OCI-LY7 (cell line): ENCODE measurements around the gene IQCH. TPM values are rescaled to one million over a fixed set of nuclear protein-coding genes. Genes with fewer than 3 reads are reported as not detected.

Experiments
- BruUV-seq: library from RNA; stranded (reverse); fragments of 400-500 nt; replicated peaks from 2 replicates; lab custom pipeline; 2021; lab: Mats Ljungman, UMichigan
- CTCF ChIA-PET: fragments of 300-600 bp; sonication (Branson Sonifier 250); formaldehyde crosslinking; loops from one replicate; lab custom pipeline; 2022; ENCODE audit warnings: antibody characterized with exemption; ENCODE audit not compliant: unreplicated experiment; lab: Charles Lee
- POLR2A ChIA-PET: fragments of 300-600 bp; sonication (Branson Sonifier 250); formaldehyde crosslinking; loops from one replicate; lab custom pipeline; 2022; ENCODE audit warnings: antibody characterized with exemption; lab: Charles Lee
- DNase-seq: peaks from one replicate; pipeline ENCODE4 v3.0.0-alpha.2; 2015; ENCODE audit warnings: low spot score
- H2AFZ ChIP-seq: fragments of 200-600 bp; sonication (generic), shearing (Covaris generic); 2 replicates; pipeline ENCODE4 v1.6.1; 2014; ENCODE audit warnings: mild to moderate bottlenecking, antibody characterized with exemption, low read length, moderate library complexity
- H3K27ac ChIP-seq: fragments of 200-600 bp; sonication (generic); 2 replicates; pipeline ENCODE4 v1.5.1; 2014; ENCODE audit warnings: mixed run types, low read depth, mild to moderate bottlenecking, moderate library complexity, low read length, inconsistent platforms; ENCODE audit not compliant: poor library complexity, severe bottlenecking
- H3K36me3 ChIP-seq: fragments of 200-600 bp; sonication (generic); 2 replicates; pipeline ENCODE4 v1.6.1; 2014; ENCODE audit warnings: mild to moderate bottlenecking, antibody characterized with exemption, low read length, moderate library complexity, mixed read lengths; ENCODE audit not compliant: insufficient read depth
- H3K4me1 ChIP-seq: fragments of 200-600 bp; sonication (generic); 2 replicates; pipeline ENCODE4 v1.5.1; 2014; ENCODE audit warnings: mild to moderate bottlenecking, low read length; ENCODE audit not compliant: insufficient read depth, poor library complexity, severe bottlenecking
- H3K4me2 ChIP-seq: fragments of 200-600 bp; sonication (generic); 2 replicates; pipeline ENCODE4 v1.6.1; 2014; ENCODE audit warnings: mild to moderate bottlenecking, low read length
- H3K4me3 ChIP-seq: fragments of 200-600 bp; sonication (generic); 2 replicates; pipeline ENCODE4 v1.5.1; 2014; ENCODE audit warnings: mild to moderate bottlenecking, low read depth, low read length; ENCODE audit not compliant: poor library complexity, severe bottlenecking
- H3K79me2 ChIP-seq: fragments of 200-600 bp; sonication (generic); 2 replicates; pipeline ENCODE4 v1.6.1; 2016; ENCODE audit warnings: low read depth, mild to moderate bottlenecking, low read length, moderate library complexity, mixed read lengths; ENCODE audit not compliant: insufficient read depth
- H3K9me2 ChIP-seq: fragments of 200-600 bp; sonication (generic); 2 replicates; pipeline ENCODE4 v1.6.1; 2016; ENCODE audit warnings: mild to moderate bottlenecking, low read length, mixed read lengths; ENCODE audit not compliant: insufficient read depth
- H3K9me3 ChIP-seq: fragments of 200-600 bp; sonication (generic); 2 replicates; pipeline ENCODE4 v1.6.1; 2014; ENCODE audit warnings: mild to moderate bottlenecking, mixed run types, low read length, mixed read lengths
- H4K20me1 ChIP-seq: fragments of 200-600 bp; sonication (generic); 2 replicates; pipeline ENCODE4 v1.6.1; 2014; ENCODE audit warnings: mild to moderate bottlenecking, antibody characterized with exemption, low read length, moderate library complexity, mixed read lengths; ENCODE audit not compliant: insufficient read depth
- CTCF ChIP-seq: fragments of 200-600 bp; sonication (generic); conservative IDR thresholded peaks from 2 replicates; pipeline ENCODE4 v1.5.1; 2014; ENCODE audit warnings: mild to moderate bottlenecking, antibody characterized with exemption, low read length, moderate library complexity, mixed read lengths
- EZH2phosphoT487 ChIP-seq: fragments of 200-600 bp; sonication (generic); IDR thresholded peaks from 2 replicates; pipeline ENCODE4 v1.6.1; 2018; ENCODE audit warnings: low read depth, borderline replicate concordance, mild to moderate bottlenecking, mixed run types, antibody characterized with exemption, low read length, moderate library complexity, mixed read lengths
- intact Hi-C: fragments of 100-400 bp; cut with micrococcal nuclease; formaldehyde crosslinking; loops from one replicate; pipeline ENCODE4 v1.10.0; 2022; ENCODE audit not compliant: unreplicated experiment
- total RNA-seq, 2 experiments: library from RNA; depleted of rRNA in 1 of 2; stranded (reverse); fragments of >200 nt in 1 of 2; shearing (Covaris generic) in 1 of 2; gene quantifications; 2 replicates each; pipeline ENCODE4 v1.2.3, GENCODE V29; 2014 to 2022

The IQCH gene
- total RNA-seq, 2 experiments from 2014 or later, result 3.9 to 5.8 TPM

- H3K4me2 ChIP-seq, result peak overlapping the region; percentile 72
- ChIA-PET CTCF (interaction anchor here (1.8 kb wide), 1 partner anchor 351 kb away, joined by 3 read pairs; no protein-coding TSS in a partner anchor), POLR2A (interaction anchor here (0.6 to 1.3 kb wide), 2 partner anchors 9 to 21 kb away, joined by 3 to 9 read pairs; no protein-coding TSS in a partner anchor)
- DNase-seq, result peak; percentile 67
- H3K36me3 ChIP-seq, result no peaks in the 10 kb centered on the region
- peak overlapping the region; percentile 10 for H3K27ac ChIP-seq
- TF ChIP-seq EZH2phosphoT487 (no peak), CTCF (no peak)
- H3K4me3 ChIP-seq, result peak overlapping the region; percentile 32
- H3K4me1 ChIP-seq, result peaks cover 40% of the 10 kb centered on the region
- H2AFZ ChIP-seq, result peak overlapping the region; percentile 45
- intact Hi-C loops, result no loop called here
- no peaks in the 10 kb centered on the region for H3K9me3 ChIP-seq
- no TSS peak for BruUV-seq
- no peaks in the 10 kb centered on the region for H3K79me2 ChIP-seq
- H3K9me2 ChIP-seq, result no peaks in the 10 kb centered on the region
- no peaks in the 10 kb centered on the region for H4K20me1 ChIP-seq
These were observed 42.1 kb downstream of the IQCH start for GRCh38 chr15:67296684-67297083.

- Histone ChIP-seq H3K36me3 (no peaks in the 10 kb centered on the region), H4K20me1 (no peaks in the 10 kb centered on the region), H3K9me2 (no peaks in the 10 kb centered on the region), H2AFZ (no peak overlapping the region), H3K79me2 (no peaks in the 10 kb centered on the region), H3K9me3 (no peaks in the 10 kb centered on the region), H3K4me1 (peaks cover 34% of the 10 kb centered on the region), H3K4me3 (no peak overlapping the region), H3K27ac (no peak overlapping the region), H3K4me2 (no peak overlapping the region)
- no peak for DNase-seq
- CTCF ChIA-PET, result interaction anchor here (1.1 kb wide), 2 partner anchors 354 to 356 kb away, joined by 3 read pairs; no protein-coding TSS in a partner anchor
- intact Hi-C loops, result no loop called here
- TF ChIP-seq EZH2phosphoT487, result no peak
- no peak for TF ChIP-seq CTCF
- no TSS peak for BruUV-seq
- POLR2A ChIA-PET, result interaction anchor here (0.7 kb wide), 1 partner anchor 26 kb away, joined by 4 read pairs; no protein-coding TSS in a partner anchor
These were observed 45.9 kb downstream of the IQCH start for GRCh38 chr15:67300266-67301025.
